ENCODE results near the gene LCOR. TPM values are rescaled to one million over a fixed set of nuclear protein-coding genes. Genes with fewer than 3 reads are reported as not detected.
A peak's percentile ranks its signal among the peaks of the same experiment; 100 is the strongest.
"Not testable (repeated sequence)": the region's sequence is repeated elsewhere in the genome, so short reads cannot be mapped to it uniquely, and the experiment has no call there.

The LCOR gene
- total RNA-seq, 1 donor from 2014 or later = 29.4 TPM

GRCh38 chr10:96842896-96843723 is 11.0 kb downstream of the LCOR start:
- DNase-seq (ENCODE audit: low spot score) = no peak
- H3K27ac Mint-ChIP-seq (ENCODE audit: unreplicated experiment) = peak overlapping the region; percentile 33
- TF ChIP-seq CTCF (IDR thresholded peaks at IDR 0.05) = no peak
- no peaks in the 10 kb centered on the region for H3K27me3 Mint-ChIP-seq (ENCODE audit: low read depth)
- H3K36me3 Mint-ChIP-seq (ENCODE audit: low read depth) = peaks cover 2% of the 10 kb centered on the region
- H3K4me1 Mint-ChIP-seq (ENCODE audit: low read depth) = peaks cover 54% of the 10 kb centered on the region
- H3K4me3 Mint-ChIP-seq (ENCODE audit: unreplicated experiment) = no peak overlapping the region
- no peaks in the 10 kb centered on the region for H3K9me3 Mint-ChIP-seq (ENCODE audit: low read depth)

GRCh38 chr10:96843823-96844222 is 11.7 kb downstream of the LCOR start:
- TF ChIP-seq CTCF (IDR thresholded peaks at IDR 0.05) = no peak
- Mint-ChIP-seq H3K36me3 (ENCODE audit: low read depth) (peaks cover 2% of the 10 kb centered on the region), H3K9me3 (ENCODE audit: low read depth) (no peaks in the 10 kb centered on the region), H3K4me3 (ENCODE audit: unreplicated experiment) (no peak overlapping the region), H3K27me3 (ENCODE audit: low read depth) (no peaks in the 10 kb centered on the region), H3K4me1 (ENCODE audit: low read depth) (peaks cover 54% of the 10 kb centered on the region), H3K27ac (ENCODE audit: unreplicated experiment) (no peak overlapping the region)
- no peak for DNase-seq (ENCODE audit: low spot score)

GRCh38 chr10:96846395-96846794 is 14.3 kb downstream of the LCOR start:
- no peaks in the 10 kb centered on the region for H3K27me3 Mint-ChIP-seq (ENCODE audit: low read depth)
- H3K27ac Mint-ChIP-seq (ENCODE audit: unreplicated experiment) = no peak overlapping the region
- TF ChIP-seq CTCF (IDR thresholded peaks at IDR 0.05) = no peak
- no peaks in the 10 kb centered on the region for H3K9me3 Mint-ChIP-seq (ENCODE audit: low read depth)
- peaks cover 59% of the 10 kb centered on the region for H3K4me1 Mint-ChIP-seq (ENCODE audit: low read depth)
- peaks cover 2% of the 10 kb centered on the region for H3K36me3 Mint-ChIP-seq (ENCODE audit: low read depth)
- no peak overlapping the region for H3K4me3 Mint-ChIP-seq (ENCODE audit: unreplicated experiment)
- no peak for DNase-seq (ENCODE audit: low spot score)

GRCh38 chr10:96846926-96847325 is 14.8 kb downstream of the LCOR start:
- Mint-ChIP-seq H3K9me3 (ENCODE audit: low read depth) (no peaks in the 10 kb centered on the region), H3K27me3 (ENCODE audit: low read depth) (no peaks in the 10 kb centered on the region), H3K4me1 (ENCODE audit: low read depth) (peaks cover 62% of the 10 kb centered on the region), H3K4me3 (ENCODE audit: unreplicated experiment) (no peak overlapping the region), H3K36me3 (ENCODE audit: low read depth) (peaks cover 2% of the 10 kb centered on the region), H3K27ac (ENCODE audit: unreplicated experiment) (peak overlapping the region; percentile 8)
- DNase-seq (ENCODE audit: low spot score) = no peak
- TF ChIP-seq CTCF (IDR thresholded peaks at IDR 0.05) = no peak

GRCh38 chr10:96847356-96847755 is 15.3 kb downstream of the LCOR start:
- H3K4me1 Mint-ChIP-seq (ENCODE audit: low read depth) = peaks cover 62% of the 10 kb centered on the region
- not testable (repeated sequence) for DNase-seq (ENCODE audit: low spot score); H3K27me3 Mint-ChIP-seq (ENCODE audit: low read depth); H3K36me3 Mint-ChIP-seq (ENCODE audit: low read depth); H3K9me3 Mint-ChIP-seq (ENCODE audit: low read depth); H3K4me3 Mint-ChIP-seq (ENCODE audit: unreplicated experiment)
- peak overlapping the region; percentile 84 for H3K27ac Mint-ChIP-seq (ENCODE audit: unreplicated experiment)

- DNase-seq (ENCODE audit: low spot score) = no peak
- peak overlapping the region; percentile 90 for H3K27ac Mint-ChIP-seq (ENCODE audit: unreplicated experiment)
- H3K9me3 Mint-ChIP-seq (ENCODE audit: low read depth) = no peaks in the 10 kb centered on the region
- H3K36me3 Mint-ChIP-seq (ENCODE audit: low read depth) = no peaks in the 10 kb centered on the region
- H3K4me3 Mint-ChIP-seq (ENCODE audit: unreplicated experiment) = no peak overlapping the region
- H3K27me3 Mint-ChIP-seq (ENCODE audit: low read depth) = no peaks in the 10 kb centered on the region
- TF ChIP-seq CTCF (IDR thresholded peaks at IDR 0.05) = no peak
- peaks cover 42% of the 10 kb centered on the region for H3K4me1 Mint-ChIP-seq (ENCODE audit: low read depth)
Observed at GRCh38 chr10:96850113-96850512, 18.0 kb downstream of the LCOR start.
